Epithelial cell of proximal tubule (primary cell): Measurements from ENCODE around the gene FAAP24. TPM values are rescaled to one million over a fixed set of nuclear protein-coding genes. Genes with fewer than 3 reads are reported as not detected.
"Not testable (repeated sequence)": the region's sequence is repeated elsewhere in the genome, so short reads cannot be mapped to it uniquely, and the experiment has no call there.

ENCODE experiments used
- DNase-seq: peaks from one replicate; pipeline ENCODE4 v3.0.0-alpha.2; 2011; ENCODE audit warnings: low read depth
- H3K4me3 ChIP-seq: 2 replicates; pipeline ENCODE4 v1.5.1; 2011; ENCODE audit warnings: low read depth, mild to moderate bottlenecking, low read length
- CTCF ChIP-seq: conservative IDR thresholded peaks from 2 replicates; pipeline ENCODE4 v1.5.1; 2012; ENCODE audit warnings: low read depth, mild to moderate bottlenecking, low read length
- total RNA-seq: library from RNA; depleted of rRNA; stranded (reverse); fragments of >200 nt; gene quantifications from 2 replicates; pipeline ENCODE4 v1.2.3, GENCODE V29; 2015

FAAP24 gene
- total RNA-seq: 3.2 and 4.2 TPM in 2 replicates

DNA sequence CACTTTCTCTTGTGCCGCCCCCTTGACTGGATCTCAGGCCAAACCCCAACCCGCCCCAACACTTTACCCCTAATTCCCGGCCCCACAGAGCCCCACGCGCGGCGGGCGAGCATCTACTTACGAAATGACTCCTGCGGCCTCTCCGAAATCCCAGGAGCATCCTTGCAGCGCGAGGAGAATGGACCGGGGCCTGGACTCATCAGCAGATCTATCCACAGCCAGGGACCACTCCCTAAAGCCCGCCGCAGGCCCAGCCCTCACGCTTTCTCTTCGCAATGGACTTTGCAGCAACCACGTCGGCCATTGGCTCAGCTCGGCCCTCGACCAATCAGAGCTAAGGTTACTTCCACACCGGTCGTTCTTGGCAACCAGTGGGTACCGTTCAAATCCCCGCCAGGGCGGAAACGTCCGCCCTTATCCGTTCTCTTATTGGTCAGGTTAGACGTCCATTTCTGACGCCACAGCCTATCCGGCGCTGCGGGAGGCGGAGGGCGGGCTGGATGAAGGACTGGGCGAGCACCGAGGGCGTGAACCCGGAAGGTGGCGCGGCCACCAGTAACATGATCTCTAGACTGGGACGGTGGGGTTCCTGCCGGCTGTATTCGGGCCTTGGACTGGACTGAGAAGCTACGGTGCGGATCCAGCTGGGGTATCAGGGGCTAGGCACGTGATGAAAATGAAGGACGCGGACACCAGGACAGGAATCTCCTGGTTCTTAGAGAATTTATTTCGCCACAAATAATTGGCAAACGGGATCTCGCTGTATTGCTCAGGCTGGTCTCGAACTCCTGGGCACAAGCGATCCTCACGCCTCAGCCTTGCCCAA lies at the start of gene FAAP24, which contains the start of gene CEP89:
TSS of gene FAAP24 (plus strand) at position 528 of the 826 bp plus-strand sequence. CDS start 955 bp downstream, outside the sequence.
TSS of gene CEP89 (minus strand) at position 244 of the 826 bp plus-strand sequence. CDS start at position 160, 84 bp downstream.
- peak; percentile 95 for DNase-seq
- TF ChIP-seq CTCF: no peak
- peak within 1 kb of the TSS; percentile 78 for H3K4me3 ChIP-seq

DNA sequence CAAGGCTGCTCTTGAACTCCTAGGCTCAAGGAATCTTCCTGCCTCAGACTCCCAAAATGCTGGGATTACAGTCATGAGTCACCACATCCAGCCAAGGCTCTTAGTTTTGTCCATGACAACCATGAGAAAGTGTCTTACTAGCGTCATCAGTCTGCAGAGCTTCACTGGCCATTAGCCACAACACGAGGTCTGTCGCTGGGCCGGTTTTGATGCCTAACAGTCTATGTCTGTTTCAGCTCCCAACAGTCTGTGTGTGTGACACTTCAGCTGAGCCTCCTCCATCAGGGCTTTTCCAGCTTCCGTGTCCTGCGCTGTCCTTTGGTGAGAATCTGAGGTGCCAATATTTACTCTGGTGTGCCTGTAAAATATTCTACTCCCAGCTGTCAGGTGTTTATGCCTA lies 47.8 kb upstream of the FAAP24 start:
- H3K4me3 ChIP-seq: no peak overlapping the region
- no peak for DNase-seq
- no peak for TF ChIP-seq CTCF

- H3K4me3 ChIP-seq: no peak overlapping the region
- no peak for TF ChIP-seq CTCF
- DNase-seq: no peak
These were observed 43.2 kb upstream of the FAAP24 start for GRCh38 chr19:32928806-32929205.

DNA sequence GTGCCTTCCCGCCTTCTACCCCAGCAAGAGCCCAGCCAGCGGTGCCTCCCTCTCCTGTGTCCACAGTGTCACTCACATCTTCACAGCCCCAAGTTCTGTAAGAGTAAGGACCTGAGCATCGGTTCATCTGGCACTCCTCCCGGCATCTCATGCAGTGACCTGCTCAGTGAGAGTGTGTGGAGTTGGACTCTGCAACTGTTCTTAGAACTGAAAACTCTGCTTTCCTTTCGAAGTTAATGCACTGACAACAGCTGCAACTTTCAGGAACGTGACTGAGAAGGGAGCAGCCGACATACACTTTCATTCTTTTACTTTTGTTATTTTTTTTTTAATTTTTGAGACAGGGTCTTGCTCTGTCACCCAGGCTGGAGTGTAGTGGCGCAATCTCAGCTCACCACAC lies 41.5 kb upstream of the FAAP24 start:
- no peak overlapping the region for H3K4me3 ChIP-seq
- no peak for DNase-seq
- no peak for TF ChIP-seq CTCF

DNA sequence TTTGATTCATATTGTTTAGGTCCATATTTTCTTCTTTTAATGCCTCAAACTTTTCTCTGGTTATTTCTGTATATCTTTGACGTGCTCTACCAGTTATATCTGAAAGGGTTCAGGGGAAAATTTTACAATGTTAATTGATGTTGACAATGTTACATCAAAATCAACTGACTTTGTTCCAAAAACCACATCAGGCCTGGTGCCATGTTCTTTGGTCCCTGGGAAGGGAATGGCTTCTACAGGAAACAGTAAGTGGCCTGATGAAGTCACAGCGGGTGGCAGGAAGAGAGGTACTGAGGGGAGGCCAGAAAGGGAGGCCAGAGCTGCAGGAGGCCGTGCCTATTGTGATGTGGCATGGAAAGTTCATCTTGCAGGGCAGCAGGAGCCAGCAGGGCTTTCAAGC lies 38.5 kb upstream of the FAAP24 start:
- DNase-seq: no peak
- TF ChIP-seq CTCF: no peak

GRCh38 chr19:32935629-32936028 lies 36.4 kb upstream of the FAAP24 start:
- no peak for TF ChIP-seq CTCF
- H3K4me3 ChIP-seq: no peak overlapping the region
- DNase-seq: no peak

More for the DNA sequence above, 38.5 kb upstream of the FAAP24 start:
- no peak overlapping the region for H3K4me3 ChIP-seq

DNA sequence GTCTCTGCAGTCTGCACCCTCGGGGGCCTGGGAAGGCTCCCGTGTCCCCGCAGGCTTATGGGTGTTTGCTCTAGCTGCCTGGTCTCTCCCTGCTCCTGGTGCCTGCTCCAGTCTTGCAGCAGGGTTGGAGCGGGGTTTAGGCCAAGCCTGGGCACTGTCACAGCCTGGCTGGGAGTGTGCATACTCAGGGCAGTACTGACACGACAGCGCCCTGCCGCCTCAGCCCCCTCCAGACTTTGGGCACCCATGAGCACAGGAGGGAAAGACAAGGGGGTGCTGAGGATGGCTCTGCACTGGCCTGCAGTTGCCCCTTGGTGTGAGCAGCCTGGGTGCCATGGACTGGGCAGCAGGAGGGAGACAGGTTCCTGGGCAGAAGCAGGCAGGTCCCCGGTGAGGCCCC lies 36.0 kb upstream of the FAAP24 start:
- no peak for TF ChIP-seq CTCF

GRCh38 chr19:32941273-32941672 lies 30.8 kb upstream of the FAAP24 start:
- not testable (repeated sequence) for DNase-seq, H3K4me3 ChIP-seq

More for the DNA sequence above, 36.0 kb upstream of the FAAP24 start:
- DNase-seq: no peak
- H3K4me3 ChIP-seq: no peak overlapping the region
